Measurements from ENCODE around the gene RIC3.

DNA sequence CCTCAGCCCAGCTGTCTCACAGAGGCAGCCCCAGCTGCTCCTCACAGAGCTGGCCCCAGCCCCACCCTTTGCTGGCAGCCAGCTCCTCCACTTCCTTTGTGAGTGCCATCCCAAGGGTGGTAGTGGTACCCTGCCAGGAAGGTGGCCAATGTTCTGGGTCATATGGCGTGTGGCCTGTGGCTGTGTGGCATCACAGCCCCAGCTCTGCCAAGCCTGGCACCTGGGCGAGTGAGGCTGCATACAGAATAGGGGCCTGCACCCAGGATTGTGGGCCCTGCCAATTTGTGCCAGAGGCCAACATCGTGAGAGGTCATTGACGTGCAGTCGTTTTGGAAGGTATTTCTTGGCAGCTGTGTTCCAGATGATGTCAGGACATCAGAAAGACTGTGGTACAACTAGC, 77.1 kb downstream of the RIC3 start:
- no peak for TF ChIP-seq POLR2A (IDR thresholded peaks at IDR 0.05; ENCODE audit: extremely low read depth, insufficient read length)
- TF ChIP-seq, protein P1, sequence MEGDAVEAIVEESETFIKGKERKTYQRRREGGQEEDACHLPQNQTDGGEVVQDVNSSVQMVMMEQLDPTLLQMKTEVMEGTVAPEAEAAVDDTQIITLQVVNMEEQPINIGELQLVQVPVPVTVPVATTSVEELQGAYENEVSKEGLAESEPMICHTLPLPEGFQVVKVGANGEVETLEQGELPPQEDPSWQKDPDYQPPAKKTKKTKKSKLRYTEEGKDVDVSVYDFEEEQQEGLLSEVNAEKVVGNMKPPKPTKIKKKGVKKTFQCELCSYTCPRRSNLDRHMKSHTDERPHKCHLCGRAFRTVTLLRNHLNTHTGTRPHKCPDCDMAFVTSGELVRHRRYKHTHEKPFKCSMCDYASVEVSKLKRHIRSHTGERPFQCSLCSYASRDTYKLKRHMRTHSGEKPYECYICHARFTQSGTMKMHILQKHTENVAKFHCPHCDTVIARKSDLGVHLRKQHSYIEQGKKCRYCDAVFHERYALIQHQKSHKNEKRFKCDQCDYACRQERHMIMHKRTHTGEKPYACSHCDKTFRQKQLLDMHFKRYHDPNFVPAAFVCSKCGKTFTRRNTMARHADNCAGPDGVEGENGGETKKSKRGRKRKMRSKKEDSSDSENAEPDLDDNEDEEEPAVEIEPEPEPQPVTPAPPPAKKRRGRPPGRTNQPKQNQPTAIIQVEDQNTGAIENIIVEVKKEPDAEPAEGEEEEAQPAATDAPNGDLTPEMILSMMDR (IDR thresholded peaks at IDR 0.05; ENCODE audit: low read depth, low read length), result no peak
- no peak for TF ChIP-seq MAX (IDR thresholded peaks at IDR 0.05; ENCODE audit: low read depth, low read length)
- no peak for TF ChIP-seq MYC (IDR thresholded peaks at IDR 0.05; ENCODE audit: low read depth, low read length)

Data from NB4 (cell line).